H1 (cell line): ENCODE results near the gene C1orf21. TPM values are rescaled to one million over a fixed set of nuclear protein-coding genes. Genes with fewer than 3 reads are reported as not detected.

Experiments
- CHD7 ChIP-seq: fragments of 300-600 bp; sonication (generic); IDR thresholded peaks from 2 replicates; pipeline ENCODE4 v1.7.1; 2012; ENCODE audit warnings: low read length, moderate library complexity, mild to moderate bottlenecking, inconsistent platforms; ENCODE audit not compliant: insufficient replicate concordance
- GABPA ChIP-seq: IDR thresholded peaks from 2 replicates; pipeline ENCODE4 v1.6.1; 2011; ENCODE audit warnings: mild to moderate bottlenecking, low read length, moderate library complexity, borderline replicate concordance; ENCODE audit not compliant: insufficient read depth
- HDAC6 ChIP-seq: IDR thresholded peaks from one replicate; pipeline ENCODE4 v1.7.1; 2012; ENCODE audit warnings: low read depth, mild to moderate bottlenecking, inconsistent platforms, low read length, moderate library complexity
- TEAD4 ChIP-seq: IDR thresholded peaks from 2 replicates; pipeline ENCODE4 v1.6.1; 2012; ENCODE audit warnings: low read depth, low read length, inconsistent platforms, mixed read lengths
- polyA plus RNA-seq, 7 experiments: library from polyadenylated mRNA; depleted of rRNA in 3 of 7; stranded (reverse) in 5 of 7; unstranded in 2 of 7; fragments of >200 nt in 5 of 7; fragments of 200-250 nt in 2 of 7; gene quantifications; 1 replicate in 5 of 7; 2 replicates in 1 of 7; 4 replicates in 1 of 7; pipeline versions ENCODE4 v1.2.1 to v1.2.3, GENCODE V29; 2011 to 2013; ENCODE audit warnings: missing spikeins in 2 of 7, mixed read lengths in 2 of 7
- total RNA-seq: library from RNA; stranded (reverse); fragmentation: NEBNext Ultra II Directional; extraction: Animal tissue kit (Norgen Biotek cat#: 25700); gene quantifications from 2 replicates; pipeline ENCODE4 v1.2.1, GENCODE V29; 2021
- TF ChIP-seq, protein P1 (sequence below): IDR thresholded peaks from 2 replicates; pipeline ENCODE4 v1.6.1; 2012; ENCODE audit warnings: low read length, inconsistent platforms

C1orf21 gene
- total and polyA plus RNA-seq, 2 of the 8 experiments (the other 6 are each of a cell fraction or from before 2014, with no cell fraction given), result 16.6 to 51.0 TPM

GRCh38 chr1:184480736-184481135 lies 93.9 kb downstream of the C1orf21 start (continued):
- peak; percentile 29 for TF ChIP-seq CHD7
- TF ChIP-seq GABPA, result no peak
- peak; percentile 32; the same call in 1 of the 2 replicates for TF ChIP-seq TEAD4
- no peak for TF ChIP-seq HDAC6
- TF ChIP-seq, protein P1, sequence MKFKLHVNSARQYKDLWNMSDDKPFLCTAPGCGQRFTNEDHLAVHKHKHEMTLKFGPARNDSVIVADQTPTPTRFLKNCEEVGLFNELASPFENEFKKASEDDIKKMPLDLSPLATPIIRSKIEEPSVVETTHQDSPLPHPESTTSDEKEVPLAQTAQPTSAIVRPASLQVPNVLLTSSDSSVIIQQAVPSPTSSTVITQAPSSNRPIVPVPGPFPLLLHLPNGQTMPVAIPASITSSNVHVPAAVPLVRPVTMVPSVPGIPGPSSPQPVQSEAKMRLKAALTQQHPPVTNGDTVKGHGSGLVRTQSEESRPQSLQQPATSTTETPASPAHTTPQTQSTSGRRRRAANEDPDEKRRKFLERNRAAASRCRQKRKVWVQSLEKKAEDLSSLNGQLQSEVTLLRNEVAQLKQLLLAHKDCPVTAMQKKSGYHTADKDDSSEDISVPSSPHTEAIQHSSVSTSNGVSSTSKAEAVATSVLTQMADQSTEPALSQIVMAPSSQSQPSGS, result no peak
- TF ChIP-seq, all 59 proteins: peak for 3
